NCI-H1092 (cell line): ENCODE measurements around the gene UTP3.
"Not testable (repeated sequence)": the region's sequence is repeated elsewhere in the genome, so short reads cannot be mapped to it uniquely, and the experiment has no call there.

Experiments
- DNase-seq: peaks from one replicate; lab custom pipeline; 2025; lab: John Stamatoyannopoulos, UW

Gene UTP3, protein sequence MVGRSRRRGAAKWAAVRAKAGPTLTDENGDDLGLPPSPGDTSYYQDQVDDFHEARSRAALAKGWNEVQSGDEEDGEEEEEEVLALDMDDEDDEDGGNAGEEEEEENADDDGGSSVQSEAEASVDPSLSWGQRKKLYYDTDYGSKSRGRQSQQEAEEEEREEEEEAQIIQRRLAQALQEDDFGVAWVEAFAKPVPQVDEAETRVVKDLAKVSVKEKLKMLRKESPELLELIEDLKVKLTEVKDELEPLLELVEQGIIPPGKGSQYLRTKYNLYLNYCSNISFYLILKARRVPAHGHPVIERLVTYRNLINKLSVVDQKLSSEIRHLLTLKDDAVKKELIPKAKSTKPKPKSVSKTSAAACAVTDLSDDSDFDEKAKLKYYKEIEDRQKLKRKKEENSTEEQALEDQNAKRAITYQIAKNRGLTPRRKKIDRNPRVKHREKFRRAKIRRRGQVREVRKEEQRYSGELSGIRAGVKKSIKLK

GRCh38 chr4:70687821-70688794, at the start of gene UTP3:
TSS of gene UTP3 (plus strand) at chr4:70688532. CDS start at chr4:70688678, 146 bp downstream.
- peak; percentile 98 for DNase-seq

GRCh38 chr4:70640192-70640591, 48.1 kb upstream of the UTP3 start:
- no peak for DNase-seq

GRCh38 chr4:70650741-70651140, 37.6 kb upstream of the UTP3 start:
- DNase-seq, result not testable (repeated sequence)

DNA sequence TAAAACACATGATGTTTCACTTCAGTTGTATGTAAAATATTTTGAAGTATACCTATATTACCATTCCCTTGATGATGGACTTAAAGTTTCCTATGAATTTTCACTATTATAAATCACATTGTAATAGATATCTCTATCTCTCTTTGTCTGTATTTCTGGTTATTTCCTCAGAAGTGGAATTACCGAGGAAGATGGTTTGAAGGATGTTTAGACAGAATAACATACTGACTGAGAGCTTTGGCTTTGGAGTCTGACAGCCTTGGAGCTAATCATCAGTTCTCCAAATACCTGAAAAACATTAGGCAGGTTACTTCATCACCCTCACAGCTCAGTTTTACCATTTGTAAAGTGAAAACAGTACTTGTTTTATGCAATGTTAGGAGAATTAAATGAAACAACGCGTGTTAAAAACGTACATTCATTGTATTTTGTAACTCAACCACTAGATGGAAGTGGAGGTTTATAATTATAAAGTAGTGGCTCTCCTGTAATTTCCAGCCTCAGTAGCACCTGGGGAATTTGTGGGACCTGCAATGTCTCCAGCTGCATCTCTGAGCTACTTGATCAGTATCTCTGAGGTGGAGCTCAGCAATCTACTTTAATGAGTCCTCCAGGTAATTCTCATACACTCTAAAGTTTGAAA, 36.3 kb upstream of the UTP3 start:
- no peak for DNase-seq

GRCh38 chr4:70654605-70655011, 33.7 kb upstream of the UTP3 start:
- no peak for DNase-seq

GRCh38 chr4:70657326-70657725, 31.0 kb upstream of the UTP3 start:
- no peak for DNase-seq

DNA sequence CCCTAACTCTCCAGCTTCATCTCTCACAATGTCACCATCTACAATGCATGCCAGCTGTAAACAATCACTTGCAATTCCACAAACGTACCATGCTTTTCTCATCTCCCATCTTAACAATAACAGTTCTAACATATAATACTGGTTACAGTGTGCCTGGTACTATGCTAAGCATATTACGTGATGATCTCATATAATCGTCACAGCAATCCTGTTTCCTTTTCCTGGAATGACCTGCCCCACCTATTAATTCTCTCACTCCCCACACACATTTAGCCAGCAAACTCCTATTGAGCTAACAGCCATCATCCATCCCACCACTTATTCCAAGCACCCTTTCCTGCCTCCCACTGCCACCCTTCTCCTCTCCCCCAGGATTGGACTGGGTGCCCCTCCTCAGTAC, 29.9 kb upstream of the UTP3 start:
- no peak for DNase-seq

DNA sequence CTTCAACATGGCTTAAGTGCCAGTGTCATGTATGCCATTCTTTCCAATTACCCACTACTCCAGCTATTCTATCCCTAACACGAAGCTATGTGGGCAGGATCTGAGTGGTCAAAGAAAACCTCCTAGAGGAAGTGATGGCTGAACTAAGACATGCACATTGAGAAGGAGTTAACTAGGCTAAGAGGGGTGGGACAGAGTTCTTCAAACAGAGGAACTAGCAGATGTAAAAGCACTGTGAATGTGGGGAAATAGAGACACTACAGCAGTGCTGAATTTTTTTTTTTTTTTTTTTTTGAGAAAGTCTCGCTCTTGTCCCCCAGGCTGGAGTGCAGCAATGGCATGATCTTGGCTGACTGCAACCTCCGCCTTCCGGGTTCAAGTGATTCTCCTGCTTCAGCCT, 28.2 kb upstream of the UTP3 start:
- DNase-seq, result no peak

DNA sequence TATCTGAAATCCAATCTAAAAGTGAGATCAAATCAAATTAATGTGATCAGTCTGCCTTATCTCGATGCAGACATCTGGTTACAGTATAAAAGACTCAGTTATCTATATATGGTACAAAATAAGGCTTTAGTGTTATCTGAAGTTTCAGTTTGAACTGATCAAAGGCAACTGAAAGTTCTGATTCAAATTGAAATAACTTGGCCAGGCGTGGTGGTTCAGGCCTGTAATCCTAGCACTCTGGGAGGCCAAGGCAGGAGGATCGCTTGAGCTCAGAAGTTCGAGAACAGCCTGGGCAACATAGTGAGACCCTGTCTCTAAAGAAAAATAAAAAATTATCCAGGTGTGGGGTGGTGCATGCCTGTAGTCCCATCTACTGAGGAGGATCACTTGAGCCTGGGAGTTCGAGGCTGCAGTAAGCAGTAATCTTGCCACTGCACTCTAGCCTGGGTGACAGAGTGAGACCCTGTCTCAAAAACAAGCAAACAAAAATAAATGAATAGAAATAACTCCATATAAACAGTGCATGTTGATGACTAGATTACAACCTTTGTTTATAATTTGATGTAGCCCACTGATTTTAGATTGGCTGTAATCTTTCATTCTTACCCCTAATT, 26.9 kb upstream of the UTP3 start:
- not testable (repeated sequence) for DNase-seq

DNA sequence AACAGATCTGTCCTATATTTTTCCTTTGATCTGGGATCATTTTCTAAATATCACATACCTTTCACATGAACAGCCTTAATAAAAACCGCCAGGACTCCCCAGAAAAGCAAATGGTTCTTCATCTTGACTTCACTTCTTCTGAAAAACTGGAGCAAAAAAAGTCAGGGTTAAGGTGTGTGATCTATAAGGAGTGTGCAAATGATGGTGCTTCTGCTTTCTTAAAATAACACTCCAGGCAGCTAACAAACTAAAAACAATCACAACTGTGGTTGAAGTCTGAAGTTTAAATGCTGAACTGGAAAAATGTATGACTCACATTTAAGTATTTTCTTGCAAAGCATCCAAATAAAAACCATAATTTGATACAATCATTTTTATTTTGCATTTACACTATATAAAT, 22.0 kb upstream of the UTP3 start, which contains the start of gene JCHAIN:
TSS of gene JCHAIN (minus strand) at position 140 of the 400 bp plus-strand sequence. CDS start at position 122, 18 bp downstream.
- DNase-seq, result no peak

DNA sequence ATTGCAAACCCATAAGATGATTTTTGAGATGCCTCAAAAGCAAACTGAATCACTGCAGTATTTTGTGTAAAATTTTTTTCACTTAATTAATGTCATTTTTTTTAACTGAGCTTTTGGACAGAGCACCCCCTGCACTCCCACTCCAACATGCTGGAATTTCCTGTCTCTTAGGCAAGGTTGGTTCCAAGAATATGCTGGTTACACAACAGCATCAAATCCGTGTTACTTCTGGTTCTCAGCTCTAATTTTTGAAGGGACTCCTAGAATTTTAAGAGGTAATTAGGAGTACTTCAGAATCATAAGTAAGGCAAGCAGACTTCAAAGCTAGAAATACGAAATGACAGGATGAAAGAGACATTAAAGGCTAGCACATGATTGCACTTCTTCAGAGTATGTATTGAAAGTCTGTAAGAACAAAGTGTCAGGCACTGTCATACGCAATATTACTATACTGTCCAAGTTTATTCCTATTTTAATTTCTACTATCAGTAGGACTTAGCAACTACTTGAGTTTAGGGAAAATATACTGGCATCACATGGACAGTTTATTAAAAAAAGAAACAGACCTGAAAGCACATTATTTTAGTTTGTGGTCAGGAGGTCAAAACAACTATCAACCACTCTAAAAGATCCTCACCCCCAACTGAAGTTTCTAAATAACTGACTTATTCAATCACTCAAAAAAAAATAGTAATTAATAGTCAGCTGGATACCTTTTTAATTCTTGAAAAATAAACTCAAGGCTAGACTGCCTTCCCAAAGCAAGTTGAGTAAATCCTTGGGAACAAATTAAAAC, 20.4 kb upstream of the UTP3 start:
- no peak for DNase-seq

DNA sequence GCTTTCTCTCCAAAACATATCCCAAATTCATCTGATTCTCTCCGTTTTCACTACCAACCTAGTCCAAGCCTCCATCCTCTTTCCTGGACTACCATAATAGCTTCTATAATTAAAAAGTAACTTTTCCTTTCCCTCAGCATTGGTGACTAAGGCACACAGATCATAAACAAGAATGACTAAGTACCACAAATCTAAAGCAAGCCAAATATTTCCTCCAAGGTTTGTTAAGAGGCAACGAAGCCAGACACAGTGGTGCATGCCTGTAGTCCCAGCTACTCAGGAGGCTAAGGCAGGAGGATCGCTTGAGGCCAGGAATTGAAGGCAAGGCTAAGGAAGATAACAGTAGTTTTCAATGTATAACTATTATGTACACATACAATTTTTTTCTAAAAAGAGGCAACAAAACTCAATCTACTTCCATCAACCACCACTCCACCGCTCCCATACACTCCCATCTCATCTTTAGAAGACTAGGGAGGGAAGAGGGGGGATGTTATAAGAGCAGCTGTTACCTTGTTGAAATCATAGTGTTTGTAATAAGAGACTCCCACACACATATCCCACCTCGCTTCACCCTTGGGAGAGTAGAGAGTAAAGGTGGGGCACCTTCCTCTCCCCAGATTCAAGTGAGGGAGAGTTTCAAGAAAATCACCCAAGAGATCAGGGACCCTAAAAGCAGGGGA, 17.9 kb upstream of the UTP3 start:
- DNase-seq, result no peak

- no peak for DNase-seq
Measured at GRCh38 chr4:70671091-70671490, 17.2 kb upstream of the UTP3 start.

- no peak for DNase-seq
Measured at GRCh38 chr4:70674191-70674590, 14.1 kb upstream of the UTP3 start.

DNA sequence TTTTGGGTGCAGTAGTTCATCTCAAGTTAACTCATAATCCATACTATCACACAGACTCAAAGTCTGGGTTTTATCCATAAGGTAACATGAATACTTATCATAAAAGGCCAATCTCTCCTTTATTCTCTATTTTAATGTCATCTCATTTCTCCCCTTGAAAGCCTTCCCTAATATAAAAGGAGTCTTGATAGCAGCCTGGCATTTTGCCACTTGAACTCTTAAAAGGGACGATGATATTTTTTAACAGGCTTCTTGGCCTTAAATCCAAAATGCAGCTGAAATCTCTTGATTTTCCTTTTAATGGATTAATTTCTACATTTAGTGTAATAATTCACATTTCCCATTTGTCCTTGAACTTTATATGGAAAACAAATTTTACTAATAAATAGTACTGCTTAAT, 13.6 kb upstream of the UTP3 start:
- no peak for DNase-seq

GRCh38 chr4:70676554-70677090, 11.7 kb upstream of the UTP3 start:
- DNase-seq, result no peak

GRCh38 chr4:70678383-70678999, 9.8 kb upstream of the UTP3 start:
- no peak for DNase-seq

DNA sequence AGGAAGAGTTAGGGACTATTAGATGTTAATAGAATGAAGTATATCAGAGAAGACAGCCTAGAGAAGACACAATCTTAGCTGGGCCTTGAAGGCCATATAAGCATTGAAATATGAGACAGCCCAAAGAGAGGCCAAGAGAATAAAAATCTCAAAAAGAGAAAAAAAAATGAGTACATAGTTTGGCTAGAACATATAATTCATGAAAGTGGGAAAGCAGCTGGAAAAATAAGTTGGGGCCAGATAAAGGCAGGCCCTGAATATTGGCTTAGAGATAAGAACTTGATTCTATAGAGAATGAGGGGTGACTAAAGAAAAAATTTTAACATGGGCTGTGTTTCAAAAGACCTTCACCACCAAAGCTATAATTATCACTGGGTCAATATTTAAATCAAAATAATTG, 7.4 kb upstream of the UTP3 start:
- no peak for DNase-seq

DNA sequence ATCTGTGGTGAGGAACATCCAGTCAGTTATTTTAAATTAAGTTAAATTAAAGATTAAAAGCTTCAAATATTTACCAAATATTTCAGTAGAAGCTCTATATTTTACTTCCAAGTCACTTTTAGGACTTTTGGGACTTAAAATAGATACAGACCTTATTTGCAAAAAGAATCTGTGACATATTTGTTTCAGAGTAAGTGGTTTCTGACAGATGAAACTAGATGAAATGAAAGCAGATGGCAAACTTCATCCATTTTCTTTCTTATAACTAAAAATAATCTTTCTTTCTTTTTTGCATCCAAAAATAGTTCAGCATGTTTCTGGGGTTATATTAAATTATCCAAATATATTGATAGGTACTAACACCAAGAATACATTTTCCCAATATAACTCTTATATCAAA, 6.6 kb upstream of the UTP3 start:
- no peak for DNase-seq
